ENCODE results near the gene BIRC3. TPM values are rescaled to one million over a fixed set of nuclear protein-coding genes. Genes with fewer than 3 reads are reported as not detected.
"Not testable (repeated sequence)": the region's sequence is repeated elsewhere in the genome, so short reads cannot be mapped to it uniquely, and the experiment has no call there.

BIRC3 gene
- total and polyA plus RNA-seq, 10 donors = 35.0 to 164 (median 93.7) TPM

GRCh38 chr11:102338479-102339010 lies 21.3 kb downstream of the BIRC3 start:
- Histone ChIP-seq H3K4me3 (no peak overlapping the region), H3K27ac (peak overlapping the region in 2 of 8 donors; percentile 7 to 45), H3K9me3 (no peaks in the 10 kb centered on the region), H3K36me3 (peaks cover 0 to 59% (median 49%) of the 10 kb centered on the region in 6 donors), H3K27me3 (replicated peaks in 1 of 7) (no peaks in the 10 kb centered on the region), H3K4me1 (peaks cover 0 to 18% (median 6%) of the 10 kb centered on the region in 6 donors)
- TF ChIP-seq POLR2AphosphoS5 (IDR thresholded peaks at IDR 0.05) (peak in 1 of 3 donors; percentile 32), CTCF (IDR thresholded peaks at IDR 0.05 in 8 of 11, conservative IDR thresholded peaks at IDR 0.05 in 3 of 11) (no peak)
- intact Hi-C loops (cut with DNase I; ENCODE audit: low total_unique reads) = no loop called here
- DNase-seq = no peak

- H3K36me3 ChIP-seq = peaks cover 0 to 32% (median 27%) of the 10 kb centered on the region in 6 donors
- H3K4me1 ChIP-seq = peaks cover 0 to 36% (median 13%) of the 10 kb centered on the region in 6 donors
- not testable (repeated sequence) for DNase-seq; H3K27me3 ChIP-seq (replicated peaks in 1 of 7); H3K9me3 ChIP-seq; H3K4me3 ChIP-seq
- 76 to 92% (median 82%) methylated on average over 7 of the region's 7 CpGs for WGBS, 5 donors
- H3K27ac ChIP-seq = peak overlapping the region in 3 of 8 donors; percentile 15 to 17 (median 17)
- intact Hi-C loops (cut with DNase I; ENCODE audit: low total_unique reads) = loop anchor here (5.0 kb wide), 1 partner anchor 54 kb away; no protein-coding TSS in a partner anchor
These were observed 24.0 kb downstream of the BIRC3 start for GRCh38 chr11:102341311-102341710.

- intact Hi-C loops (cut with DNase I; ENCODE audit: low total_unique reads) = loop anchor here (5.0 kb wide), 1 partner anchor 55 kb away; no protein-coding TSS in a partner anchor
- Histone ChIP-seq H3K4me1 (peaks cover 0 to 39% (median 15%) of the 10 kb centered on the region in 6 donors), H3K36me3 (peaks cover 0 to 26% (median 21%) of the 10 kb centered on the region in 6 donors), H3K27me3 (replicated peaks in 1 of 7) (no peaks in the 10 kb centered on the region), H3K9me3 (no peaks in the 10 kb centered on the region), H3K27ac (peak overlapping the region in 2 of 8 donors; percentile 15 to 17), H3K4me3 (no peak overlapping the region)
- no peak for DNase-seq
- WGBS, 5 donors = 0 to 27% (median 13%) methylated on average over 1 of the region's 1 CpG
- TF ChIP-seq POLR2A (IDR thresholded peaks at IDR 0.05) = no peak
- peak; percentile 68 to 90 (median 83) for TF ChIP-seq CTCF (IDR thresholded peaks at IDR 0.05 in 8 of 11, conservative IDR thresholded peaks at IDR 0.05 in 3 of 11)
- TF ChIP-seq POLR2AphosphoS5 (IDR thresholded peaks at IDR 0.05) = peak in 1 of 3 donors; percentile 69
These were observed 24.6 kb downstream of the BIRC3 start for GRCh38 chr11:102341844-102342318.

- 43 to 66% (median 52%) methylated on average over 1 of the region's 1 CpG for WGBS, 5 donors
- Histone ChIP-seq H3K9me3 (no peaks in the 10 kb centered on the region), H3K36me3 (peaks cover 0 to 7% (median 3%) of the 10 kb centered on the region in 6 donors), H3K27ac (no peak overlapping the region), H3K4me3 (no peak overlapping the region), H3K27me3 (replicated peaks in 1 of 7) (no peaks in the 10 kb centered on the region), H3K4me1 (peaks cover 7 to 52% (median 24%) of the 10 kb centered on the region in 6 donors)
- TF ChIP-seq CTCF (IDR thresholded peaks at IDR 0.05 in 8 of 11, conservative IDR thresholded peaks at IDR 0.05 in 3 of 11) (no peak), POLR2AphosphoS5 (IDR thresholded peaks at IDR 0.05) (no peak), POLR2A (IDR thresholded peaks at IDR 0.05) (no peak)
- DNase-seq = no peak
- intact Hi-C loops (cut with DNase I; ENCODE audit: low total_unique reads) = loop anchor here (5.0 kb wide), 1 partner anchor 57 kb away; no protein-coding TSS in a partner anchor
These were observed 26.5 kb downstream of the BIRC3 start for GRCh38 chr11:102343809-102344208.

All from spleen (tissue), 11 donors.